ENCODE results near the gene BICD1.
A peak's percentile ranks its signal among the peaks of the same experiment; 100 is the strongest.

The BICD1 gene

GRCh38 chr12:32285489-32285888 lies 178.8 kb downstream of the BICD1 start:
- DNase-seq = no peak

DNA sequence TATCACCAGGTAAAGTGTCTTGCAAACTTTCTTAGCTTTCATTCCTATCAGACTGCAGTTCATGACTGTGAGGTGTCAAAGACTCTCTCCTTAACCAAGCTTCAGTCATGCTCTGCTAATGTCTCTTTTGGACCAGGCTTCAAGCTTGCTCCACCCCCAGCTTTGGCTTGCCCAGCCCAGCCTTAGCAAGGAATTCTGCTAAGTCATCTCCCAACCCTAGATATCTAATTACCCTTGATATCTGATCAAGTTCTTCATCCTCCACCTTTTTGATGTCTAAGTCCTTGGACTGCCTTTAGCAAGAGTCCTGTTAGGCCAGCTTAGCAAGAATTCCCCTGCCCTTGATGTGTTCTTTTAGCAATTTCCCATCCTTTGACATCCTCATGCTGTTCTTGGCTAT lies 183.8 kb downstream of the BICD1 start:
- DNase-seq = no peak

- no peak for DNase-seq
These were observed 185.5 kb downstream of the BICD1 start for GRCh38 chr12:32292151-32292550.

DNA sequence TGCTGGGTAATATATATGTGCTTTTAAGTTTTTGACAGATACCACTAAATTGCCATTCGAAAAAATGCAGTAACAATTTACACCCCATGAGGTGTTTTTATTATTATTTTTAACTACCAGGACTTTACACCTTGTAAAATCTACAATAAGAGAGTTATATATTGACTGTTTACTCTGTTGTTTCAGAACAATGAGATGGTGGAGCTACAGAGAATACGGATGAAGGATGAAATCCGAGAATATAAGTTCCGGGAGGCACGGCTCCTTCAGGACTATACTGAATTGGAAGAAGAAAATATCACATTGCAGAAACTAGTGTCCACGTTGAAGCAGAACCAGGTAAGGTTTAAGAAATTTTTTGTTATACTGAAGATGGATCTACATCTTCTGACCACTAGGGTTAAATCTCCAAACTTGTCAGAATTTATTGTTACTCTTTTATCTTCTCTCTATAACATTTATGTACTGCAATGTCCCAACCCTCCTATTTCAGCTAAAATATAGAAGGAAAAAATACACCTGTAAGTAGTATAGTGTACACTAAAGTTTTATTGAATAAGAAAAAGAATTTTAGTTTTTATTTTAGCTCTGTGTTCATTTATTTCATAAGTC lies 187.3 kb downstream of the BICD1 start:
- no peak for DNase-seq

- DNase-seq = no peak
These were observed 189.9 kb downstream of the BICD1 start for GRCh38 chr12:32296567-32296966.

- DNase-seq = no peak
These were observed 192.3 kb downstream of the BICD1 start for GRCh38 chr12:32298917-32299316.

DNA sequence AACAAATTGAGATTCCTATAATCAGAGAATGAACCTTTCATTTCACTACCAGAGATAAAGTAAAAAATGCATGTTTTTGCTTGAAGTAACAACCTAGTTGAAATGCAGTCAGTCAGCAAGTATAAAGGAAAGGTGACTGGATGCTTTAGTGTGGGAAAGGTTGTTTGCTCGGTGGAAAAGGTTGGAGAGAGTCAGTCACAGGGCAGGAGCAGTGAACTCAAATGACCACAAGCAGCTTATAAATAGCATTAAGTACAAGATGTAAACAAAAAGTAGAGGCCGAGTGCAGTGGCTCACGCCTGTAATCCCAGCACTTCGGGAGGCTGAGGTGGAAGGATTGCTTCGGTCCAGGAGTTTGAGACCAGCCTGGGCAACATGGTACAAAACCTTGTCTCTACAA lies 194.6 kb downstream of the BICD1 start:
- no peak for DNase-seq

- peak in 3 of 6 experiments; percentile 2 to 9 (median 6) for DNase-seq
These were observed 195.8 kb downstream of the BICD1 start for GRCh38 chr12:32302218-32303173.

DNA sequence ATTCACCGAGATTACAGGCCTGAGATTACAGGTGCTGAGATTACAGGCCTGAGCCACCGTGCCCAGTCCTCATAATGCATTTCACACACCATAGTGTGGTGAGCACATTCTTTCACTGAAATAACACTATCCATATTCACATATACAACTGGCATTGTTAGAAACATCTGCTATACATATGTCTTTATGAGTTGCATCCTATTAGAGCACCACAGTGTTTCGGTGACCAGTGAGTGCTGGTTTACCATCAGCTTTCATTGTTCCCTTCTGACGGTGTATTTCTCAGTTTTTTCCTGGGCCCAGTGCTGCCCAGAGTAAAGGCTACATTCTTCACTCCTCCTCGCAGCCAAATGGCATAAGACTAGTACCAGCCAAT lies 196.5 kb downstream of the BICD1 start:
- no peak for DNase-seq

- DNase-seq = peak in 3 of 6 experiments; percentile 9 to 29 (median 28)
These were observed 198.5 kb downstream of the BICD1 start for GRCh38 chr12:32305163-32305562.

DNA sequence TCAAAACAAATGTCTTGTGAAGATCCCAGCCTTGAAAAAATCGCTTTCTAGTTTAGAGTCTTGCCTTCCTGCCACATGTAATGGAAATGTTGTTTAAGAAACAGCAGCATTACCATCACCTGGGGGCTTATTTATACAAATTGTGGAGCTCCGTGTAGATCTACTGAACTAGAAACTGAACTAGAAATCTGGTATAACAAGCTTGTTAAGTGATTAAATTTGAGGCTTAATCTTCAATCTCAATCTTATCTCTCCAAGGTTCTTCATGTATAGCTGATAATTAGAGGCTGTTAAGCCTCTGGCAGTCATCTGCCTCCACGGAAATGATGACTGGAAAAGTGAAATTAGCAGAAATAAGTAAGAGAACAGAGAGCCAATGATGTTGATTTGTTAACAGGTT lies 200.7 kb downstream of the BICD1 start:
- DNase-seq = no peak

DNA sequence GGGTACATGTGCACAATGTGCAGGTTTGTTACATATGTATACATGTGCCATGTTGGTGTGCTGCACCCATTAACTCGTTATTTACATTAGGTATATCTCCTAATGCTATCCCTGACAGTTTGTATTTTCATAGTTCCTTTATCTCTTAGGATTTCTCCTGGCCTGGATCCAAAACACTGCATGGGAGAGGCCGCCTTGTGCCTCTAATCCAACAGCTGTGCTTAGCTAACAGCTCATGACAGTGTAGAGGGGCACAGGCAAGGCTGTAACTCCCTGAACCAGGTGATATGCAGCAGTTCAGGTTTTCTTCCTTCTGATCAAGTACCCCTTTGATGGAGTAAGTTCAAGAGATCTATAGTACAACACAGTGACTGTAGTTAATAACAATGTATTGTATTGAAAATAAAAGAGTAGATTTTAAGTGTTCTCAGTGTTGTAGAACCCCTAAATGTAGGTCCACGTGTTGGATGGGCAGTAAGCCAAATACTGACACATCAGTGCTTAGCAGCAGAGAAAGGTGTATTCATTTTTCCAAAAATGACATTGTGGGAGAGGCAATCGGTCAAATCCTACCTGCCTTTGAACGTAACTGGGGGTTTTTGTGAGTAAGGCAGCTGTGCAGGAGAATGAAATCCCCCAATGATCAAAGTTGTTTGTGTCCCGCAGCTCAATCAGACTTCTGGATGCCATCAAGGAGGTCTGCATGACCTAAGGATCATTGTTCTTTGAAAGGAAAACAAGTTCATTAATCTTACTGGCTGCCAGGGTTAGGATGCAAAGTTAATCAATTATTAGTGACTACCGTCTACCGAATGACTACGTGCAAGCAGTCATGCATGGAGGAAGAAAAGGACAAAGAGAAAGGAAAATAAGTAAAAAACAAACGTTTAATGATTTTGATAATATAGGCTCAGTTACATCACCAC lies 203.4 kb downstream of the BICD1 start:
- DNase-seq = no peak

GRCh38 chr12:32312049-32312670 lies 205.5 kb downstream of the BICD1 start:
- peak in 3 of 6 experiments; percentile 15 to 53 (median 45) for DNase-seq

DNA sequence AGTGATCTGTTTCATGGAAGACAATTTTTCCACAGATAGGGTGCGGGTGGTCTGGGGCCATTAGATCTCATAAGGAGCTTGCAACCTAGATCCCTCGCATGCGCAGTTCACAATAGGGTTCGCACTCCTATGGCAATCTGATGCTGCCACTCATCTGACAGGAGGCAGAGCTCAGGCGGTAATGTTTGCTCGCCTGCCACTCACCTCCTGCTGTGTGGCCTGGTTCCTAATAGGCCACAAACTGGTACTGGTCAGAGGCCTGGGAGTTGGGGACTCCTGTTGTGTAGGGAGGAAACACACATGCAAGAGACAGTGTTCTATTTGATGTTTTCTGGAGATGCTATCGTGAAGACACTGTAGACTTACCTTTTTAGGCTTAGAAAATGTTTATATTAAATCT lies 215.7 kb downstream of the BICD1 start:
- DNase-seq = no peak

- no peak for DNase-seq
These were observed 224.5 kb downstream of the BICD1 start for GRCh38 chr12:32331133-32331532.

- DNase-seq = no peak
These were observed 225.8 kb downstream of the BICD1 start for GRCh38 chr12:32332446-32332845.

GRCh38 chr12:32334371-32334777 lies 227.7 kb downstream of the BICD1 start:
- no peak for DNase-seq

DNA sequence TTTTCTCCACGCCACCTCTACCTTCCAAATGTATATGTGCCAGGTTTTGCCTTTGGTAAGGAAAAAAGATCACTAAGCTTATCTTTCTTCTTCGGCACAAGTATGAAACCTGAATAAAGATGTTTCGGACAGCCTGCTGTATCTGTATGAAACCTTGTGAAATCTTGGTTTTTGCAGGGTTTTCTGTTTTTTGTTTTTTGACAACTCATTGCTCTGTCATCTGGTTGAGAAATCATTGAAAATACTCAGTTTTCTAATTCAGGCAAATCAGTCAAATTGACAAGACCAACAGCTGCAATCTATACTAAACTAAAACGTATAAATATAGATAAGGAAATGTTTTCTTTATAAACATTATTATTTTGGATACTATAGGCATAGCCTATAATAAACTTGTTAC lies 229.6 kb downstream of the BICD1 start:
- DNase-seq = no peak

GRCh38 chr12:32343496-32343895 lies 236.8 kb downstream of the BICD1 start:
- DNase-seq = no peak

DNA sequence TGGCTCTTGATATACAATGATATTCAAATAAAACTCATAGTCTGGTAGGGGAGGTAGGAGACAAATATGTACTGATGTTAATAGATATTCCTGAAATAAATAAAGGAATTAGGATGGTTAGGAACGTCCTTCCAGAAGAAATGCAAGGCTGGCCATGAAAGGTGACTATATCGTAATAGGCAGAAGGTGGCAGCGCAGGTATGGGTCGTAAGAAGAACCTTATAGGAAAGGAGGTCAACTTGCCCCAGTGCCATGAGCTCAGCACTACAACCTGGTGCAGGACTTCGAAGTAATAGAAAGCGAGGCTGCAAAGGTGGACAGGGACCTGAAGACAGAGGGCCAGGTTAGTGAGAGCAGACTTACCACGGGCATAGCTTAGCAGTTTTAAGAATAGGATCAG lies 237.4 kb downstream of the BICD1 start:
- DNase-seq = no peak

GRCh38 chr12:32353540-32353939 lies 246.9 kb downstream of the BICD1 start:
- DNase-seq = no peak

- DNase-seq = no peak
These were observed 251.1 kb downstream of the BICD1 start for GRCh38 chr12:32357601-32358249.
